HG02981 (cell line): ENCODE measurements around the gene NDUFA7.
"Not testable (repeated sequence)": the region's sequence is repeated elsewhere in the genome, so short reads cannot be mapped to it uniquely, and the experiment has no call there.

ENCODE experiments used
- ATAC-seq: cut with Tn5 transposase; IDR thresholded peaks from one replicate; pipeline ENCODE4 v1.9.1; 2021; ENCODE audit warnings: mild to moderate bottlenecking, moderate library complexity; ENCODE audit not compliant: unreplicated experiment

NDUFA7 gene

DNA sequence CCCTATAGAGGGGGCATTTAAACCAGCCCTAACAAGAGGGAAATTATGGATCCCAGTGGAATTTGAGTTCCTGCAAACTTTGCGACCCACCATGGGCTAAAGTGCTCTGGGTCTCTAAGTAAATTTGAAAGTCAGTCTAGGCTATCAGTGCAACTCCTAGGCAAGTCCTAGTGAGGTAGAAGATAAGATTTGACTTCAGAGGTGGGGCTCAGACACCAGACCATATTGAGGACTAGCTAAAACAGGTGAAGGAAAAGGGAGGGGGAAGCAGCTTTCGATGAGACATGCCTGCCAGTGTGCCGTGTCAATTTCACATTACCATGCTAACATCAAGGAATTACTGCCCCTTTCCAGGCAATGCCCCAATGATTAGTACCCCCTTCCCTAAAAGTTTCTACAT lies 51.5 kb downstream of the NDUFA7 start:
- ATAC-seq, result no peak

DNA sequence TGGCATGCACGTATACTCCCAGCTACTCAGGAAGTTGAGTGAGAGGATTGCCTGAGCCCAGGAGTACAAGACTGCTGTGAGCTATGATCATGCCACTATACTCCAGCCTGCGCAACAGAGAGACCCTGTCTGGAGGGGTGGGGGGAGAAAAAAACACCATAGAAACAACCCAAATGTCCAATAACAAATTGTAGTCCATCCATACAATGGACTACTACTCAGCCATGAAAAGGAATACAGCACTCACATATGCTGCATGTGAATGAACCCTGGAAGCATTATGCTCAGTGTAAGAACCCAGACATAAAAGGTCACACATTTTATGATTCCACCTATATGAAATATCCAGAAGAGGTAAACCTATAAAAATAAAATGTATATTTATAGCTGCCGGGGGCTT lies 55.3 kb downstream of the NDUFA7 start:
- no peak for ATAC-seq

DNA sequence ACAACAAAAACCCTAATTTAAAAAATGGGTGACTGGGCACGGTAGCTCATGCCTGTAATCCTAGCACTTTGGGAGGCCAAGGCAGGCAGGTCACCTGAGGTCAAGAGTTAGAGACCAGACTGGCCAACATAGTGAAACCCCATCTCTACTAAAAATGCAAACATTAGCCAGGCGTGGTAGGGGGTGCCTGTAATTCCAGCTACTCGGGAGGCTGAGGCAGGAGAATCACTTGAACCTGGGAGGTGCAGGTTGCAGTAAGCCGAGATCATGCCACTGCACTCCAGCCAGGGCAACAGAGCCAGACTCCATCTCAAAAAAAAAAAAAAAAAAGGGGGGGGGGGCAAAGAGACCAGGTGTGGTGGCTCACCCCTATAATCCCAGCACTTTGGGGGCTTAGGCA lies 56.9 kb downstream of the NDUFA7 start:
- ATAC-seq, result not testable (repeated sequence)

DNA sequence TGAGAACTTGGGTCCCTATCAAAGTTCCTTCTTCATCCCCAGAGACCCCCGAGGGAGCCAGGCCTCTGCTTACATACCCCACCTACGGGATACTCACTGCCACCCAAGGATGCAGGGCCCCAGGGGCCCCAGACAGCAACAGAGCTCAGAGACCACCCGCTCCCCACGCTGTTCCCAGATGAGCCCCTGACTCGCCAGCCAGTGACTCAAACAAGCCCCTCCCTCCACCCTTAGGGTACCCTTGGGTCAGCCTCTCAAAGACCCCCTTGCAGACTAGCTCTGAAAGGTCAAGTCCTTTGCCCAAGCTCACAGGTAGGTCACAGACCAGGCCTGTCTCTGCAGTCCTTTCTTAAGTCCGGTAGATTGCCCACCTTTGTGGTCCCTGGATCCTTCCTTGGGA lies 58.7 kb downstream of the NDUFA7 start:
- ATAC-seq, result no peak

DNA sequence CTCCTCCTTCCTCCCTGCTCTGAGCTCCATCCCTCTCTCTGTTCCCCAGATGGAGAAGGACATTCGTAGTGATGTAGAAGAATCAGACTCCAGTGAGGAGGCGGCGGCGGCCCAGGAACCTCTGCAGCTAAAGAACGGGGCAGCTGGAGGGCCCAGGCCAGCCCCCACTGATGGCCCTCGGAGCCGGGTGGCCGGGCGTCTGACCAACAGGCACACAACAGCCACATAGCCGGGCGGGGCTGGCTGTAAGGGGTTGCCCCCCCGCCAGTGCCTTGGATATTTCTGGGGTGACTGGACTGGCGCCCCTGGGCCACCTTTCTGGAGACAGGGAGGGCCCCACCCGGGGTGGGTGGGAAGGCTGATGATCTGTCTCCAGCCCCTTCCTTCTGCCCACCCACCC lies 59.3 kb downstream of the NDUFA7 start:
- no peak for ATAC-seq

DNA sequence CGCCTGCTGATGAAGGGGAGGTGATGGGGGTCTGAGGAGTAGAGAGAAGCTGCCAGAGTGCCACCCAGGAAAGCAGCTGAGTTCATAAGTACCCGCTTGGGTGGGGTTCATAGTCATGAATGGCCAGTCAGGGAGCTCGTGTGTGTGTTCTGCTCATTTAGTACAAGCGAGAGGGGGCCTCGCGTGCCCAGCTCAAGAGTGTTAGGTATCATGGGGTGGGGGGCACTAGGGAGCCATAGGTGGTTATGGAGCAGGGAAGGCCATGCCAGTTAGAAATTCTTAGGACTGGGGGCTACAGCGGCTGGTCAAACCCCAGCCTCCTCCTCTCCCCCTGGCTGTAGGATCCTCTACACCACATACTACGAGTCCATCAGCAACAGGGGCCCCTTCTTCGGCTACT lies 59.8 kb downstream of the NDUFA7 start:
- no peak for ATAC-seq
